ENCODE data around the gene GRK5.

GRK5 gene

DNA sequence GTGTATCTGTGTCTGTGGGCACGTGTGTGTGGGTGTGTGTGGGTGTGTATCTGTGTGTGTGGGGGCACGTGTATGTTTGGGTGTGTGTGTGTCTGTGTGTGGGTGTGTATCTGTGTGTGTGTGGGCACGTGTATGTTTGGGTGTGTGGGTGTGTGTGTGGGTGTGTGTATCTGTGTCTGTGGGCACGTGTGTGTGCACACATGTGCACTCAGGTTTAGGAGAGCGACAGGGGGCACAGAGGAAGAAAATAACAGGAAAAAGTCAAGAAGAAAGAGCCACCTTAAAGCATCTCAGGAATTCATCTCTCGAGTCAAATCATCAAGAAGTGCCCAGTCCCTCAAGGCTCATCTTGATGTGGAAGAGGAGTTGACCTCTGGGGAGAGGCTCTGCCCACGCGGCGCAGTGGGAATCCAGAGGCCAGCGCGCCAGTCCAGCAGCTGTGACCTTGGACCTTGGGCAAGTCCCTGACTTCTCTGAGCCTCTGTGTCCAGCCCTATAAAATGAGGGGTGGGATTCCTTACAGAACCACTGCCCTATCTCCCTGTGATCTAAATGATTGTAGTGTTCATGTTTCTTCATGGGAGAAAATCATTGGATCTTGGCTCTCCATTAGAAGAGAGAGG is 187.4 kb downstream of the GRK5 start:
- H3K4me3 ChIP-seq (ENCODE audit: low read length), result no peak overlapping the region
- TF ChIP-seq ZNF274 (IDR thresholded peaks at IDR 0.05; ENCODE audit: low read depth, low read length), result no peak

- no peak for TF ChIP-seq ZNF274 (IDR thresholded peaks at IDR 0.05; ENCODE audit: low read depth, low read length)
- no peak overlapping the region for H3K4me3 ChIP-seq (ENCODE audit: low read length)
Observed at GRCh38 chr10:119395280-119396007, 188.1 kb downstream of the GRK5 start.

- no peak overlapping the region for H3K4me3 ChIP-seq (ENCODE audit: low read length)
- TF ChIP-seq ZNF274 (IDR thresholded peaks at IDR 0.05; ENCODE audit: low read depth, low read length), result no peak
Observed at GRCh38 chr10:119396008-119396708, 188.8 kb downstream of the GRK5 start.

- H3K4me3 ChIP-seq (ENCODE audit: low read length), result no peak overlapping the region
- TF ChIP-seq ZNF274 (IDR thresholded peaks at IDR 0.05; ENCODE audit: low read depth, low read length), result no peak
Observed at GRCh38 chr10:119396709-119397071, 189.3 kb downstream of the GRK5 start.

- no peak overlapping the region for H3K4me3 ChIP-seq (ENCODE audit: low read length)
- no peak for TF ChIP-seq ZNF274 (IDR thresholded peaks at IDR 0.05; ENCODE audit: low read depth, low read length)
Observed at GRCh38 chr10:119397416-119397815, 190.0 kb downstream of the GRK5 start.

- TF ChIP-seq ZNF274 (IDR thresholded peaks at IDR 0.05; ENCODE audit: low read depth, low read length), result no peak
- H3K4me3 ChIP-seq (ENCODE audit: low read length), result no peak overlapping the region
Observed at GRCh38 chr10:119398996-119399395, 191.6 kb downstream of the GRK5 start.

GRCh38 chr10:119399466-119399865 is 192.1 kb downstream of the GRK5 start:
- TF ChIP-seq ZNF274 (IDR thresholded peaks at IDR 0.05; ENCODE audit: low read depth, low read length), result no peak
- H3K4me3 ChIP-seq (ENCODE audit: low read length), result no peak overlapping the region

DNA sequence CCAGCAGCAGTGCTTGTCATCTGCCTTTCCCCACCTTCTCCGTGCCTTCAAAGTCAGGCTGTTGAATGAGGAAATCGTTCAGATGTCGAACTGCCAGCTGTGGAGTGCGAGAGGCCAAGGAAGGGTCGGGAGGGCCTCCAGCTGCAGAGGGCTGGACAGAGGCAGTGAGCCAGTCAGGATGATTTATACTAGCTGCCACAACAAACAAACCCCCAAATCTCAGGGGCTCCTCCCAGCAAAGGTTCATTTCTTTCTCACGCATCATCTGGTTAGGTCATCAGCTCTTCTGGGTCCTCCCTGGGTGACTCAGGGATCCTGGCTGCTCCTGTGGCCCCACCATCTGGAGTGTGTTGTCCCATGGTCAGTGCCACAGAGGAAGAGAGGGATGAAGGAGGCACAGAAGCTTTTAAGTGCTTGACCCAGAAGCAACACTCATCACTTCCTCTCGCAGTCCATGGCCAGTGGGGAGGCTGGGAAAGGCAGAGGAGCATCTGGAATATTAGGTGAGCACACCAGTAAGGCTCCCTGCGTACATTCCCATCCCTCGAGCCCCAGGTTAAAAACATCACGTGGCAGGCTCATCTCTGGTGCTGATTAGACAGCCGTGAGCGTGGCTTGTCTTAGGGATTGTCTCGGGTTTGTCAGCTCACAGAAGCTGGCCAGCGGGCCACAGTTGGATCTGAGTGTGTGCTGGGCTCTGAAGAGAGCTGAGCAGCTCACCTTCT is 194.5 kb downstream of the GRK5 start:
- H3K4me3 ChIP-seq (ENCODE audit: low read length), result no peak overlapping the region
- TF ChIP-seq ZNF274 (IDR thresholded peaks at IDR 0.05; ENCODE audit: low read depth, low read length), result no peak

DNA sequence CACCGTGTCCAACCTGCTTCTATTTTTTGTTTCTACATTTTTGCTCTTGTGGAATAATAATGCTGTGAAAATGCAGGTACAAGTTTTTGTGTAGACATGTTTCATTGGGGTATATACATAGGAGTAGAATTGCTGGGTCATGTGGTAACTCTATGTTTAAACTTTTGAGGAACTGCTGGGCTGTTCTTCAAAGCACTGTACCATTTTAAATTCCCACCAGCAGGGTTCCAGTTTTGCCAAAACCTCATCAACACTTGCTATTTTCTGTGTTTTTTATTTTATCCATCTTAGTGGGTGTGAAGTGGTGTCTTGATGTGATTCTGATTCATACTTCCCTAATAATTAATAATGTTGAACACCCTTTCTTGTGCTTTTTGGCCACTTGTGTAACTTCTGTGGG is 196.6 kb downstream of the GRK5 start:
- no peak overlapping the region for H3K4me3 ChIP-seq (ENCODE audit: low read length)
- no peak for TF ChIP-seq ZNF274 (IDR thresholded peaks at IDR 0.05; ENCODE audit: low read depth, low read length)

DNA sequence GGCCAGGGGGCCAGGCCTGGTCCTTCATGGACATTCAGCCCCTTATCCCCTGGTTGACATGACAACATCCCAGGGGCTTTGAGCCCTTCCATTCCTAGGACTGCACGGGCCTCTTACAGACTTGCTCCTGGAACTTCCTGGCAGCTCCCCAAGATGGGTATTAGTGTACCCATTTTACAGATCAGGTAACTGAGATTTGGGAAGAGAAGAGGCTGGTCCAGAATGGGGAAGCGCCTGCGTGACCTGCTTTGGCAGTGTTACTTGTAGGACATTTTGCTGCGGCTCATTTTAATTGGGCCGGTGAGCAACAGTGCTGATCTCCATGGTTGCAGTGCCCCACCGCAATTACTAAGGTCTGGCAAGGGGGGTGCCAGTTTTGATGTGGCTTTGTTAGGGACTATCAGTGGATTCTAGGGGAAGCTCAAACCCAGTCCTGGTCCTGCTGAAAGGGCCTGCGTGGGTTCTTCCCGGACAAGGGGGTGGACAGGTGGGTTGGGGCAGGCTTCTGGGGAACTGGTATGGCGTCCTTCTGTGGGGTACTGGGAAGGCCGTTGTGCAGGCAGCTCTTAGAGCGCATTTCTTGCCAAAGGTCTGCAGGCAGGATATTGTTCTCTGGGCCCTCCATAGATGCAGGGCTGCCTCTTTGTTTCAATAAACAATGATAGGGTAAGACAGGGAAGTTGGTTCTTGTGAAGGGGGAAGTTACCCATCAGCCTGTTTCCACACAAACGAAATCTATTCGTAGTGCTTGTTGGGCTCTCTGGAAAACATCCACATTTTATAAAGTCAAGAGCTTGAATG is 197.5 kb downstream of the GRK5 start:
- H3K4me3 ChIP-seq (ENCODE audit: low read length), result no peak overlapping the region
- no peak for TF ChIP-seq ZNF274 (IDR thresholded peaks at IDR 0.05; ENCODE audit: low read depth, low read length)

DNA sequence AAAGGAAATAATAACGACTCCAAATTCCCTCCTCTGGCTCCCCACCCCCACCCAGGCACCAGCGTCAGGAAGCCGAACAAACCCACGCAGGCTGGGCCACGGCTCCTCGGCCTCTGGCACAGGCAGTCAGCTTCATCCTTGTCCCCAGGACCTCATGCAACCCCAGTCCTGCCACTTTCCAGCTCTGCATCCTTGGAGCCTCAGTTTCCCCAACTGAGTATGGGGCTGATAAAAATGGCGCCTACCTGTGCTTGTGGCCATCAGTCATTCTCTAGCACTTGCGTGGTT is 198.1 kb downstream of the GRK5 start:
- TF ChIP-seq ZNF274 (IDR thresholded peaks at IDR 0.05; ENCODE audit: low read depth, low read length), result no peak
- H3K4me3 ChIP-seq (ENCODE audit: low read length), result no peak overlapping the region

GRCh38 chr10:119406137-119406536 is 198.8 kb downstream of the GRK5 start:
- no peak overlapping the region for H3K4me3 ChIP-seq (ENCODE audit: low read length)
- no peak for TF ChIP-seq ZNF274 (IDR thresholded peaks at IDR 0.05; ENCODE audit: low read depth, low read length)

GRCh38 chr10:119406601-119407253 is 199.4 kb downstream of the GRK5 start:
- TF ChIP-seq ZNF274 (IDR thresholded peaks at IDR 0.05; ENCODE audit: low read depth, low read length), result no peak
- no peak overlapping the region for H3K4me3 ChIP-seq (ENCODE audit: low read length)

All from GM08714 (cell line).